ENCODE results near the gene RAF1.

The RAF1 gene

DNA sequence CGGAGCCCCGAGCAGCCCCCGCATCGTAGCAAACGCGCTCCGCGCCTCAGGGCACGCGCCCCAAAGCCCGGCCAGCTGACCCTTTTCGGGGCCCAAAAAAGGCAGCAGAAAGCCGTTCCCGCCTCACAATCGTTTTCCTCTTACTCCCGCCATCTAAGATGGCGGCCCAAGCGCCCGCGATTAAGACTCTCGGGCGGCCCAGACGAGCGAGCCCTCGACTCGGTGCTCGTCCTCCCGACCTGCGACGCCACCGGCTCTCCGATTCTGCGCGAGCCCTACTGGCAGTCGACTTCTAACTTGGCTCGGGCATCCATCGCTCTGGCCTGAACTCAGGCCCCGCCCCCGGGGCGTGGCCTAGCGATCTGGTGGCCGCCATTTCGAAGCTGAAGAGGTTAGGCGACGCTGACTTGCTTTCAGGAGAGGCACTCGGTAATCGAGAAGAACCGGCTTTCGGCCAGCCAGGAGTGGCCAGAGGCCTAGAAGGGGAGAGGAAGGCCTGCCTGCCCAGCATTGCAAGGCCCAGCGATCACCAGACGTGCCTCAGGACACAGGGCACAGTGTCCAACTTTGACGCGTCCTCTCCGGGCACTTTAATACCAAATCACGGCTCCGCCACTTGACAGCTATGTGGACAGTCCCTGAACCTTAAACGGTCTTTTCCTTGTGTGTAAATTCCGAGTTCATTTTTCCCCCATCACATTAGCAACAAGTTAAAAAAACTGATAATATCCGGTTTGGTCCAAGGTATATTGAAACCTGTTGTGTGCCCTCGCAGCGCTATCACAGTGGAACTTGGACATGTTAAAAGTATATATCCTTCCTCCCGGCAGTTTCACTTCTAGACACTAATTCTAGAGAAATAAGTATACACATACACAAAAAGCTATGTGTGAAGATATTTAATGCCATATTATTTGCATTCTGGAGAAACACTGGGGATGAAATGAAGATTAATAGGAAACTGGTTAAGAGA, at the start of gene RAF1:
Gene RAF1 (minus strand): TSS at position 182 of the 973 bp plus-strand sequence. CDS start 45,396 bp downstream, outside the sequence.
- TF ChIP-seq, protein P1, sequence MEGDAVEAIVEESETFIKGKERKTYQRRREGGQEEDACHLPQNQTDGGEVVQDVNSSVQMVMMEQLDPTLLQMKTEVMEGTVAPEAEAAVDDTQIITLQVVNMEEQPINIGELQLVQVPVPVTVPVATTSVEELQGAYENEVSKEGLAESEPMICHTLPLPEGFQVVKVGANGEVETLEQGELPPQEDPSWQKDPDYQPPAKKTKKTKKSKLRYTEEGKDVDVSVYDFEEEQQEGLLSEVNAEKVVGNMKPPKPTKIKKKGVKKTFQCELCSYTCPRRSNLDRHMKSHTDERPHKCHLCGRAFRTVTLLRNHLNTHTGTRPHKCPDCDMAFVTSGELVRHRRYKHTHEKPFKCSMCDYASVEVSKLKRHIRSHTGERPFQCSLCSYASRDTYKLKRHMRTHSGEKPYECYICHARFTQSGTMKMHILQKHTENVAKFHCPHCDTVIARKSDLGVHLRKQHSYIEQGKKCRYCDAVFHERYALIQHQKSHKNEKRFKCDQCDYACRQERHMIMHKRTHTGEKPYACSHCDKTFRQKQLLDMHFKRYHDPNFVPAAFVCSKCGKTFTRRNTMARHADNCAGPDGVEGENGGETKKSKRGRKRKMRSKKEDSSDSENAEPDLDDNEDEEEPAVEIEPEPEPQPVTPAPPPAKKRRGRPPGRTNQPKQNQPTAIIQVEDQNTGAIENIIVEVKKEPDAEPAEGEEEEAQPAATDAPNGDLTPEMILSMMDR (IDR thresholded peaks at IDR 0.05; ENCODE audit: insufficient read depth, low read depth, low read length, missing control alignments), result no peak
- H3K4me3 ChIP-seq (ENCODE audit: low read depth, low read length), result peak within 1 kb of the TSS; percentile 91
- DNase-seq (ENCODE audit: low read depth), result peak; percentile 99

DNA sequence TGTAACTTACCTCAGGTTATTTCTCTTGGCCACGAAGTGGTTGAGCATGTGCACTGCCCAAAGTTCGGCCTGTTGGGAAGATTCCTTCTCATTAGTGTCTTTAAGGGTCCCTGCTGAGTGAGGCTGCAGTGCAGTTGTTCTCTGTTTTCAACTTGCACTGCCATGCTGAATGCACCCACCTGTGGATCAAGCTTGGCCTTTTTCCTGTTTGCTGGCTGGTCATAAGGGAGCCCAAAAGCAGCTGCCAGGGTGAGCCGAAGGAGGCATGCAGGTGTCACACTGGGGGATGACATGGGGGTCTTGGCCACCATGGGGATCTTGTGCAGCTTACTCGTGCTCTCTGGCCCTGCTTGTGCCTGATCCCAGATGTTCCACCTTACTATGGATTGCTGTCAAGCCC, 46.1 kb upstream of the RAF1 start:
- no peak overlapping the region for H3K4me3 ChIP-seq (ENCODE audit: low read depth, low read length)
- TF ChIP-seq, protein P1 (IDR thresholded peaks at IDR 0.05; ENCODE audit: insufficient read depth, low read depth, low read length, missing control alignments), result no peak
- no peak for DNase-seq (ENCODE audit: low read depth)

DNA sequence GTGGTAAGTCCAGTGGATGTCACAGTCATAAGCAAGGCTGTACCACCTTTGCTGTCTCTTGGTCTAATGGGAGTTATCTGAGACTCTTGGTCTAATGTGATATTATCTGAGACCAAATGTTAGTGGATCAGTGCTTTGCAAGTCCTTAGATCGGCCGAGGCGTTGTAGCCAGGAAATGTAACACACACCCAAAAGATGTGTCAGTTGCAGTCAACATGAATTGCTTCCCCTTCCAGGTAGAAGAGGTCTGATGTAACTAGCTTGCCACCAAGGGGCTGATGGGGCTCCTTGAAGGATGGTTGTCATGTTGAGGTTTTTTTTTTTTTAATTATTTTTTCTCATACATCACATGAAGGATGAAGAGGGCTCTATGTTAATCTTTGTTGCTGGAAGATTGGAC, 45.4 kb upstream of the RAF1 start:
- TF ChIP-seq, protein P1 (IDR thresholded peaks at IDR 0.05; ENCODE audit: insufficient read depth, low read depth, low read length, missing control alignments), result no peak
- DNase-seq (ENCODE audit: low read depth), result no peak
- no peak overlapping the region for H3K4me3 ChIP-seq (ENCODE audit: low read depth, low read length)

DNA sequence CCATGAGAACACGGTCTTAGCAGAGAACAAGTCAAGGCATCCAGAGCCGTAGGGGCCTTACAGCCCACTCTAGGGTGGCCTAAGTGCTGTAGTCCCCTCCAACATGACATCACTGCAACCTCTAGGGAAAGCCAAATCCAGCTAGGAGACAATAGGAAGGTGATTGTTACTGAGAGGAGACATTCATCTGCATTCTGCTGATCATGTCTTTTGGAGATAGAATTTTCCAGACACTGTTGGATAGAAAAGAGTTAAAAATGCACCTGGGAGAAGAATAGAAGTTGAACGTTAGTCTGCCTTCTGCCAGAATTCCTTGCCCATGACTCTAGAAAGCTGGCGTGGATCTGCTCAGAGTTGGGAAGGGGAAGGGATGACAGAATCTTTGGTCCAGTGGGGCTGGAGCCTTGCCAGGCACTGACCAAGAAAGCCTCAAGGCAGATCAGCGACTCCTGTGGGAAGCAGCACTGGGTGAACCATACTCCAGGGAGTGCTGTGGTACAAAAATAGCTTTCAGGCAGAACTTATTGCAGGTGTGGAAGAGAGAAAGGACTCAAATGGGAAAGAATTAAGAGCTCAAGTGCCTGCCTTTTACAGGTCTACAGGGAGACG, 44.8 kb upstream of the RAF1 start:
- TF ChIP-seq, protein P1 (IDR thresholded peaks at IDR 0.05; ENCODE audit: insufficient read depth, low read depth, low read length, missing control alignments), result no peak
- no peak overlapping the region for H3K4me3 ChIP-seq (ENCODE audit: low read depth, low read length)
- no peak for DNase-seq (ENCODE audit: low read depth)

DNA sequence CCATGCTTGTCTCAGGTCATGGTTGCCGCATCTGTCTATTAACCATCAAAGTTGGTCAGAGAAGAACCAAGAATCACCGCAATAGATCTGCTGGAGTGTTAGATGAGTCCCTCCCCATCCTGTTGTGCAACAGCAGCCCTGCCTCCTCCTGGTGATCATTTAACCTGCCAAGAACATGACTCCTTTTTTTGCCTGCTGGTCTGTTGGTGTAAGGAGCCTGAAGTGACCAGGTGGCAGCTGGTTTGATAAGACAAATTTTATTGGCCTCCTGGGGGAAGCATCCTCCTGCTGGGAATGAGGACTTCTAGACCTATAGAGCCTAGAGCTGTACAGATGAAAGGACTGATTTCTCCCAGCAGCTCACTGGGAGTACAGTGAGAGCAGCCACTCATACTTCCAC, 43.5 kb upstream of the RAF1 start:
- TF ChIP-seq, protein P1 (IDR thresholded peaks at IDR 0.05; ENCODE audit: insufficient read depth, low read depth, low read length, missing control alignments), result no peak
- DNase-seq (ENCODE audit: low read depth), result no peak
- no peak overlapping the region for H3K4me3 ChIP-seq (ENCODE audit: low read depth, low read length)

DNA sequence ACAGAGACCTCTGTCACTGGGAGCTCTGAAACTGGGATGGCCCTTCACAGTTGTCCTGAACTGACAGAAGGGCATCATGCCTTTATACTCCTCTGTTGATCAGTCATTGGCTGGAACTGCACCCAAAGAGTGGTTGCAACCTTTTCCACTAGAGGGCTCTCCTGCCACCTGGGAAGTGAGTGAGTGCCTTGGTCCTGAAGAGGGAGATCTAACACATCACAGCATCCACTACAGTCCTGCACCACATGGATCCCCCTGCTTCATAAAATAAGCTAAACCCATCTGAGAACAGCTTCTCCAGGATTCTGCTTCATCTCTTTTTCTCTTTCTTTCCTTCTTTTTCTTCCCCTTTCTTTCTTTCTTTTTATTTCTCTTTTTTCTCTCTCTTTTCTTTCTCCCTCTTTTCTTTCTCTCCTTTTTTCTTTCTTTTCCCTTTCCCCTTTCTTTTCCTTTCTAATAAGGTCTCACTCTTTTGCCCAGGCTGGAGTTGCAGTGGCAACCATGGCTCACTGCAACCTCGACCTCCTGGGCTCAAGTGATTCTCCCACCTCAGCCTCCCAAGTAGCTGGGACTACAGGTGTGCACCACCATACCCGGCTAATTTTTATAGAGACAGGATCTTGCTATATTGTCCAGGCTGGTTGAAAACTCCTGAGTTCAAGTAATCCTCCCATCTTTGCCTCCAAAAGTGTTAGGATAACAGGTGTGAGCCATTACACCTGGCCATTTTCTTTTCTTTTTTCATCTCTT, 42.8 kb upstream of the RAF1 start:
- peak; percentile 78 for DNase-seq (ENCODE audit: low read depth)
- no peak overlapping the region for H3K4me3 ChIP-seq (ENCODE audit: low read depth, low read length)
- TF ChIP-seq, protein P1 (IDR thresholded peaks at IDR 0.05; ENCODE audit: insufficient read depth, low read depth, low read length, missing control alignments), result peak; percentile 90

Measured in GM12865 (cell line).